AG09319 (cell line): ENCODE results near the gene MEST.

Source experiments
- DNase-seq: peaks from one replicate; pipeline ENCODE4 v3.0.0-alpha.2; 2010; ENCODE audit warnings: low read depth; ENCODE audit errors: extremely low read depth
- CTCF ChIP-seq: IDR thresholded peaks from 2 replicates; pipeline ENCODE4 v1.5.1; 2011; ENCODE audit warnings: low read depth, mild to moderate bottlenecking, inconsistent platforms, low read length, moderate library complexity

Gene MEST

GRCh38 chr7:130485734-130486113, 6.2 kb upstream of the MEST start:
- no peak for DNase-seq
- no peak for TF ChIP-seq CTCF

- TF ChIP-seq CTCF = no peak; the same call in 1 of the 2 replicates
- DNase-seq = no peak
Observed at GRCh38 chr7:130486114-130486953, 5.6 kb upstream of the MEST start.

- no peak for DNase-seq
- TF ChIP-seq CTCF = no peak
Observed at GRCh38 chr7:130486954-130487436, 4.9 kb upstream of the MEST start.

- TF ChIP-seq CTCF = no peak
- no peak for DNase-seq
Observed at GRCh38 chr7:130488392-130489139, 3.3 kb upstream of the MEST start.

- no peak for TF ChIP-seq CTCF
- DNase-seq = no peak
Observed at GRCh38 chr7:130489140-130489983, 2.5 kb upstream of the MEST start.

- no peak for TF ChIP-seq CTCF
- DNase-seq = no peak
Observed at GRCh38 chr7:130490311-130490791, 1.5 kb upstream of the MEST start.
